A673 (cell line): ENCODE data around the gene MEGF6. TPM values are rescaled to one million over a fixed set of nuclear protein-coding genes. Genes with fewer than 3 reads are reported as not detected.

Experiments used
- BruUV-seq: library from RNA; stranded (reverse); fragments of 400-500 nt; replicated peaks from 2 replicates; lab custom pipeline; 2021; lab: Mats Ljungman, UMichigan
- CTCF ChIA-PET: fragments of 300-600 bp; sonication (Branson Sonifier 250); formaldehyde crosslinking; loops from one replicate; lab custom pipeline; 2022; ENCODE audit warnings: antibody characterized with exemption; lab: Charles Lee
- POLR2A ChIA-PET: fragments of 300-600 bp; sonication (Branson Sonifier 250); formaldehyde crosslinking; loops from one replicate; lab custom pipeline; 2022; ENCODE audit warnings: antibody characterized with exemption; ENCODE audit not compliant: low non-redundant PET; lab: Charles Lee
- DNase-seq: peaks from one replicate; pipeline ENCODE4 v3.0.0-alpha.2; 2015; ENCODE audit warnings: low spot score
- H3K27ac ChIP-seq: fragments of 200-600 bp; sonication (generic); 2 replicates; pipeline ENCODE4 v1.5.1; 2016; ENCODE audit warnings: mixed run types, low read depth, mild to moderate bottlenecking, mixed read lengths, antibody characterized with exemption, low read length; ENCODE audit not compliant: poor library complexity, severe bottlenecking
- H3K27me3 ChIP-seq: fragments of 200-600 bp; sonication (generic); replicated peaks from 2 replicates; pipeline ENCODE4 v1.6.1; 2017; ENCODE audit warnings: mixed run types, low read depth, mild to moderate bottlenecking, mixed read lengths, antibody characterized with exemption, low read length; ENCODE audit not compliant: insufficient read depth, poor library complexity
- H3K36me3 ChIP-seq: fragments of 200-600 bp; sonication (generic); 2 replicates; pipeline ENCODE4 v1.6.1; 2016; ENCODE audit warnings: mixed run types, mild to moderate bottlenecking, mixed read lengths, antibody characterized with exemption, low read length; ENCODE audit not compliant: insufficient read depth, poor library complexity, severe bottlenecking
- H3K4me1 ChIP-seq: fragments of 200-600 bp; sonication (generic); 2 replicates; pipeline ENCODE4 v1.6.1; 2017; ENCODE audit warnings: mixed run types, mild to moderate bottlenecking, mixed read lengths, antibody characterized with exemption, low read length; ENCODE audit not compliant: insufficient read depth, poor library complexity, severe bottlenecking
- H3K4me3 ChIP-seq: fragments of 200-600 bp; sonication (generic); 2 replicates; pipeline ENCODE4 v1.5.1; 2016; ENCODE audit warnings: low read depth, mixed run types, mild to moderate bottlenecking, mixed read lengths, low read length; ENCODE audit not compliant: poor library complexity, severe bottlenecking
- H3K9me3 ChIP-seq: fragments of 200-600 bp; sonication (generic); 2 replicates; pipeline ENCODE4 v1.6.1; 2016; ENCODE audit warnings: mixed run types, low read depth, mild to moderate bottlenecking, mixed read lengths, antibody characterized with exemption, low read length; ENCODE audit not compliant: poor library complexity, severe bottlenecking
- CTCF ChIP-seq: fragments of 300-800, 200-600 bp; sonication (generic); conservative IDR thresholded peaks from 2 replicates; pipeline ENCODE4 v1.5.1; 2017; ENCODE audit warnings: low read depth, mild to moderate bottlenecking, antibody characterized with exemption, low read length, moderate library complexity, mixed read lengths
- EZH2 ChIP-seq: fragments of 200-600 bp; sonication (generic); IDR thresholded peaks from 2 replicates; pipeline ENCODE4 v1.6.1; 2017; ENCODE audit warnings: borderline replicate concordance, low read depth, mild to moderate bottlenecking, mixed read lengths, antibody characterized with exemption, low read length; ENCODE audit not compliant: poor library complexity, severe bottlenecking
- intact Hi-C: fragments of 100-400 bp; cut with micrococcal nuclease; formaldehyde crosslinking; loops from one replicate; pipeline ENCODE4 v1.10.0; 2022; ENCODE audit not compliant: unreplicated experiment
- total RNA-seq: library from RNA; stranded (reverse); gene quantifications from 2 replicates; pipeline ENCODE4 v1.2.3, GENCODE V29; 2021

Gene MEGF6
- total RNA-seq, 1 experiment from 2014 or later = 2.8 TPM

DNA sequence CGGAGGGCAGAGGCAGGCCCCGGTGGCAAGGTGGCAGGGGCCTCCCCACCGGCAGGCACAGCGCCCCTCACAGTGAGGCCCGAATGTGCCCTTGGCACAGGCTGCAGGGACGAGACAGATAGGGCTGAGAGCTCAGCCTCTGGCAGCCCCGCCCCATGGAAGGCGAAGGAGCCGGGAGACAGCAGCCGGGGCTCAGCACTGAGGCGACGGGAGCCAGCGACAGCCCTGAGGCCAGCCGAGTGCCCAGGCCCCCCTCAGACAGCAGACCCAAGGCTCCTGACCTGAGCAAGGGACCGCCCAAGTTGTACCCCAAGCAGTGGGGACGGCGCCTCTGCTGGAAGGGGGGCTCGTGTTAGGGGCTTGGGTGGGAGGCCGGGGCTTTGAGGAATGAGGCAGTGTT is 113.8 kb downstream of the MEGF6 start:
- no peaks in the 10 kb centered on the region for H3K4me1 ChIP-seq
- H3K27ac ChIP-seq = no peak overlapping the region
- intact Hi-C loops = no loop called here
- DNase-seq = no peak
- H3K36me3 ChIP-seq = no peaks in the 10 kb centered on the region
- BruUV-seq = no TSS peak
- CTCF ChIA-PET = no interaction called here
- TF ChIP-seq CTCF (no peak), EZH2 (no peak)
- POLR2A ChIA-PET = no interaction called here
- no peak overlapping the region for H3K4me3 ChIP-seq
- H3K9me3 ChIP-seq = no peaks in the 10 kb centered on the region
- H3K27me3 ChIP-seq = no peaks in the 10 kb centered on the region

GRCh38 chr1:3496916-3497315 is 114.4 kb downstream of the MEGF6 start:
- CTCF ChIA-PET = no interaction called here
- no TSS peak for BruUV-seq
- no peak overlapping the region for H3K27ac ChIP-seq
- intact Hi-C loops = no loop called here
- POLR2A ChIA-PET = no interaction called here
- H3K36me3 ChIP-seq = no peaks in the 10 kb centered on the region
- no peak overlapping the region for H3K4me3 ChIP-seq
- no peak for DNase-seq
- TF ChIP-seq EZH2 (no peak), CTCF (no peak)
- no peaks in the 10 kb centered on the region for H3K4me1 ChIP-seq
- no peaks in the 10 kb centered on the region for H3K27me3 ChIP-seq
- H3K9me3 ChIP-seq = no peaks in the 10 kb centered on the region

DNA sequence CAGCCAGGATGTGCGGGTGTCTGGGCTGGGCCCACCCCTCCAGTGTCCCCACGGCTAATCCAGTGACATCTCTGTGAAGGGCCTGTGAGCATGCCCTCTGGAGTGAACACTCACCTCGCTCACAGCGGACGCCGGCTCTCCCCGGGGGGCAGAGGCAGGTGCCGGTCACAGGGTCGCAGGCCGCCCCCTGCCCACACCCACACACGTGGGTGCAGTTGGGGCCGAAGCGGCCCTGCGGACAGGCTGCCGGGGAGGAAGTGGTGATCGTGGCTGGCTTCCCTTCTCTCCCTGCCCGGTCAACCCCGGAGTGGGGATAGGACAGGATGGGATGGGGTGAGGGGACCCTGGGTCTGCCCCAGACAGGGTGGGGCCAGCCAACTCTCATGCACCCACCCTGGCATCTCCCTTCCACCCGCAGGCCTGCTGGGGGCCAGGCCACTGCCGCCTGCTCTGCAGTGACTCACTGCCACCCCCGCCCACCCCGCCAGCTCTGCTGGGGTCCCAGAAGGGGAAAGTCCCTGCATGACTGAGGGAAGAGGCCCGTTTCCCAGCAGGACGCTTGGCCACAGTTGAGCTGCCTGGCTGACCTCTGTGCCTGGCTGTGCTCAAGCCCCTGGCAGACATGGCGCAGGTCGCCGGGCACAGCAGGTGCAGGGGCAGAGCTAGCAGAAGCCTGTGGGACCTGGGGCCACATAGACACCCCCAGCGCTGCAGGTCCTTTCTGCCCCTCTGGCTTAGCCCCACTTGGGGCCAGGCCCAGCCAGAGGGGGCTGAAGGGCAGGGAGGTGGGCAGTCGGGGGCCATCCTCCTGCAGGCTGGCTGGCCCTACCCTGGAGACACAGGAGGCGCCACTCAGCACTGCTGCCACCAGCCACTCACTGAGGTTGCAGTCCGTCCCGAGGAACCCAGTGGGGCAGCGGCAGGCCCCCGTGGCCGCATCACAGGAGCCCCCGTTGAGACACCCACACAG is 115.2 kb downstream of the MEGF6 start:
- intact Hi-C loops = no loop called here
- POLR2A ChIA-PET = no interaction called here

More for the DNA sequence above, 115.2 kb downstream of the MEGF6 start:
- Histone ChIP-seq H3K9me3 (no peaks in the 10 kb centered on the region), H3K27me3 (no peaks in the 10 kb centered on the region), H3K27ac (no peak overlapping the region), H3K4me1 (no peaks in the 10 kb centered on the region), H3K4me3 (no peak overlapping the region), H3K36me3 (no peaks in the 10 kb centered on the region)
- TF ChIP-seq CTCF = no peak
- TF ChIP-seq EZH2 = no peak
- no TSS peak for BruUV-seq
- CTCF ChIA-PET = no interaction called here
- no peak for DNase-seq
